Stimulated activated CD8-positive, alpha-beta memory T cell treated with anti-CD3 and anti-CD28 coated beads, Interleukin-12 subunit alpha, Interleukin-12 subunit beta, amount 100 ng/mL, for 24 hours (primary cell): ENCODE data around the gene LMO3.
"Not testable (repeated sequence)": the region's sequence is repeated elsewhere in the genome, so short reads cannot be mapped to it uniquely, and the experiment has no call there.

Source experiments
- DNase-seq: peaks from one replicate; pipeline ENCODE4 v3.0.0-alpha.2; 2020; ENCODE audit errors: extremely low read depth

LMO3 gene

GRCh38 chr12:16545836-16546235, 60.1 kb downstream of the LMO3 start:
- DNase-seq = no peak

- DNase-seq = no peak
Measured at GRCh38 chr12:16542586-16542985, 63.4 kb downstream of the LMO3 start.

- not testable (repeated sequence) for DNase-seq
Measured at GRCh38 chr12:16537652-16538051, 68.3 kb downstream of the LMO3 start.

GRCh38 chr12:16531621-16532020, 74.3 kb downstream of the LMO3 start:
- DNase-seq = no peak

- DNase-seq = no peak
Measured at GRCh38 chr12:16530268-16530850, 75.6 kb downstream of the LMO3 start.

DNA sequence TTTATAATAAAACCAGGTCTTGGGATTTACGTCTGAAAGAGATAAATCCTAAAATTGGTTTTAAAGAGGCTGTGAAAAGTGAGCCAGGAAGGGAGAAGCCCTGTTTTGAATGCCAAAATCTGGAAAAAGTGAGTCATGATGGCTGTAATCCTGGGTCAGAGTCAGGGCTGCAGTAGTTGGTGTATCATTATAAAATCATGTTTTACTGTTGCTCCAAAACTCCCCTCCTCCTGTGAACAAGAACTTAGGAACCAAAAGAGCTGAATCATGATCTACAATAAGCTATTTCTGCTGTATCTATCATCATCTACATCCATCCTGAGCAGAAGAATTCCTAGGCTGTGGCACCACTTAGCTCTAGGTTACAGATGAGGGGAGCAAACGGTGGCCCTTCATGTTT, 79.3 kb downstream of the LMO3 start:
- DNase-seq = no peak

DNA sequence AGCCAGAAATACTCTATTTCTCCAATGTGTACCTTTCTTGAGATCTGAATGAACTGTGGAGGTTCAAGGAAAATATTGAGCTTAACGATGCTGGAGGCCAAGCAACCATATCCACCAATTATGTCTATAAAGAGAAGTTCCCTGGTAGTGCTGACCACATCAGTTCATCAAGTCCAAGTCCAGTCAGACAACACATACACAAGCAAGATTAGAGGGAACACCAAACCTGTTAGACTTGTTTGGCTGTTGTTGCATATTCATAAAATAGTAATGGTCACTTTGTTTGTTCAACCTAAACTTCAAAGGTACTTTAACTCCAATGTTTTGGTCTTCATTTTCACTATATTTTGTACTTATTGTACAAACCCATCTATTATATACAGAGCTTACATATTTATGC, 81.6 kb downstream of the LMO3 start:
- DNase-seq = no peak

GRCh38 chr12:16523951-16524331, 82.0 kb downstream of the LMO3 start:
- DNase-seq = no peak

DNA sequence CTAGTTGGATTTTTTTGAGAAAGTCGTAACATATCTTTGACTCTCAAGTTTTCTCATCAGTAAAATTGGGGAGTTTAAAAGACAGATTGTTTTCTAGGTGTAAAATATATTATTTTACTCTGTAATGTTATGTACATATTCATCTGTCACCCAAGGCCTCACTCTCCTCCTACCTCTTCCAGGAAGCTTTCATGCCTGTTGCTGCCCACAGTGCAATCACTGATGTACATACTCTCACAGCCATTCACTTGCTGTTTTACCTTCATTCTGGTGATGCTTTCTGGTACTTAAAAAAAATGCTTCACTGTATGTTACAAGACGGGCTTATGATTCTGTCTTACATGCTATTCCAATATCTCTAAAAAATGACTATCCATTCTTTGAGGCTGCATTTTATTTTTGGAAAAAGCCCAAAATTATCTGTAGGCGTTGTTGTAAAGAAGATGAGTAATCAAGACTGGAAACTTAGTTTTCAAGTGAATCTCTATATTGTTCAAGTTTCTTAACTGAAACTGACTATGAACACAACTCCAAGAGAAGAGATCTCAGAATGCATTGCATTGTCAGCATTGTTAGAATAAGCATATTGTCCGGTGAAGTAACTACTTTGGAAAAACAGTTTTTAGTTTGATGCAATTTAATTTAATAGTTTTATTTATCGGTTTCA, 82.5 kb downstream of the LMO3 start:
- DNase-seq = no peak

DNA sequence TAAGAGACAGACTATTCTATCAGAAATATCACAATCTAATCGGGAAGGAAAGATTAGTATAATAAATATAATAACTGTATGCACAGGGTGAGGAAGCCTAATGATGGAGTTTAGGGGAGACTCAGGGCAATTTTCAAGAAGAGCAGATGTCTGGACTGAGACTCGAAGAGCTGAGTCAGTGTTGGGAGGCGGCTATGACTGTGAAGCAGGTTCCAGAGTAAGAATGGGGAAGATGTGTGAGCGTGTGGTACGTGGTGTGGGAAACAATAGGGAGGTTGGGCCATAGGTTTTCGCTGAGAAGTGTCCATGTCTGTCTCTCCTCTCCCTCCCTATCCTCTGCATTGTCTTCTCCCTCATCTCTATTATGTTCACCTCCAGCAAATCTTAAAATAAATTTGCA, 85.6 kb downstream of the LMO3 start:
- DNase-seq = no peak

DNA sequence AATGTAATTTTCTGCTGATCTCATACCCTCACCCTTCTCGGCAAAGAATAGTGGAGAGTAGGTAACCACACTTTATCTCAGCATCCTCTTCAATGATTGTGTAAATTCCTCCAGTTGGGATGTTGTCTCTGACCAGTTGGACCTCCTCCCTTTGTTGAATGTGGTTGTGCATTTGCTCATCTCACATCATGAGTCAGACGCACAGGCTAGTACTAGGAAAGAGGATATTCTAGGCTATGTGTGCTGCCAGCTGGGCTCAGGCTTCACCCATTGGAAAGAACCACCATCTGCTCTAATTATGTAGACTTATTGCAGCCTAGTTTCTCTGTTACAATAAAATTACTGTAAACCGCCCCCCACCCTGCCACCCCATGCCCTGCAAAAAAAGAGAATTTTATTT, 90.3 kb downstream of the LMO3 start:
- no peak for DNase-seq

GRCh38 chr12:16513231-16513630, 92.7 kb downstream of the LMO3 start:
- no peak for DNase-seq

DNA sequence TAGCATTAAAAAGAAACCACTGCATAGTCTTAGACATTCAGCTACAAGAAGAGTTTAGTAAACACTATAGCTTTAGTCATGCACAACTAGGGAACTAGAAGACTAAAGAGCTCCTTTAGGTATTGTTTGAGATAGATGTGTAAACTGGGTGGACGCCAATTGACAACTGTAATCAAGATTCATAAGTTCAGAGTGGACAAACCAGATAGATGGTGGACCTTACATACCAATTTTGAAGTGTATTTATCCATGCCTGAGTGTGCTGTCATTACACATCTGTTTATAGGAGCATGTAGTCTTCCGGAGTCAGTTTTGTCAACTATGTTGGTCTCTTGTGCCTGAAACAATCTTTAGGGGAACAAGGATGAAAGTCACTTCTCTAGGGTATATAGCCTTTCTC, 96.6 kb downstream of the LMO3 start:
- DNase-seq = no peak

- DNase-seq = no peak
Measured at GRCh38 chr12:16506394-16506793, 99.6 kb downstream of the LMO3 start.

DNA sequence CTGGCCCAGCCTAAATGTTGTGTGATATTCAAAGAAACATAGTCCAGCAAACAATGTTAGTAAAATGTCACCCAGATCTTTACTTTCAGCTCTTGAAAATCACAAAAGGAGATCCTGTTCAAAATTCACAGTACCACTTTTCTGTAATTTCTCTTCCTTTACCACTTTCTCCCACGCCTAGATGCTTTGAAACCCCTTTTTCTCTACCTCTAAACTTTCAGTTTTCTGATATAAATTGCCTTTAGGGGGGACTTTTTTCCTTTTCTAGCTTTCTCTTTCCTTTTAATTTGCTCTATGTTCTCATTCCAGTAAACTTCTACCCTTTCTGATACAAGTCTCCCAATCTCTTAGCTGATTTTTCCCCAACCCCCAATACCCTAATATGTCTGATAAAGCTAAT, 101.8 kb downstream of the LMO3 start:
- no peak for DNase-seq

- no peak for DNase-seq
Measured at GRCh38 chr12:16499611-16500010, 106.4 kb downstream of the LMO3 start.
